K562 (cell line): ENCODE data around the gene ST6GALNAC6. TPM values are rescaled to one million over a fixed set of nuclear protein-coding genes. Genes with fewer than 3 reads are reported as not detected.
A peak's percentile ranks its signal among the peaks of the same experiment; 100 is the strongest.

Source experiments
- CCAR2 ChIP-seq: fragments of 200-400 bp; formaldehyde crosslinking; IDR thresholded peaks from 2 replicates; pipeline ENCODE4 v1.6.1; 2017; ENCODE audit warnings: mild to moderate bottlenecking, low read depth, low read length
- E4F1 ChIP-seq: fragments of 250-450 bp; sonication (Bioruptor Pico); IDR thresholded peaks from 2 replicates; pipeline ENCODE4 v1.5.0; 2021; ENCODE audit warnings: mild to moderate bottlenecking, borderline replicate concordance
- FOXO4 ChIP-seq: fragments of 450-650 bp; formaldehyde crosslinking; IDR thresholded peaks from 2 replicates; pipeline ENCODE4 v1.4.0; 2020; ENCODE audit warnings: mild to moderate bottlenecking, moderate library complexity
- GABPA ChIP-seq: fragments of 200-800 bp; sonication (Bioruptor generic); conservative IDR thresholded peaks from 2 replicates; pipeline ENCODE4 v1.6.1; 2016; ENCODE audit warnings: low read depth, missing genetic modification characterization, missing compliant biosample characterization
- HMGXB4 ChIP-seq: sonication (generic); formaldehyde crosslinking; IDR thresholded peaks from 2 replicates; pipeline ENCODE4 v1.8.1; 2023; ENCODE audit warnings: mild to moderate bottlenecking, missing genetic modification reagents
- KAT8 ChIP-seq: fragments of 450-650 bp; IDR thresholded peaks from 2 replicates; pipeline ENCODE4 v1.6.1; 2016; ENCODE audit warnings: low read depth, mild to moderate bottlenecking
- MYC ChIP-seq, 2 experiments: fragments of 250-450 bp in 1 of 2; sonication (Bioruptor Pico) in 1 of 2; IDR thresholded peaks; 2 replicates each; pipeline versions ENCODE4 v1.5.1 to v1.6.1; 2012 to 2021; ENCODE audit warnings: low read depth in 2 of 2, borderline replicate concordance in 1 of 2, improper control_type of control experiment in 1 of 2, low read length in 1 of 2, mild to moderate bottlenecking in 1 of 2, moderate library complexity in 1 of 2
- PTTG1 ChIP-seq: fragments of 450-650 bp; IDR thresholded peaks from 2 replicates; pipeline ENCODE4 v1.6.1; 2016; ENCODE audit warnings: low read depth, mild to moderate bottlenecking, missing genetic modification characterization, missing compliant biosample characterization
- SRSF1 ChIP-seq: fragments of 200-400 bp; formaldehyde crosslinking; IDR thresholded peaks from 2 replicates; pipeline ENCODE4 v1.6.1; 2017; ENCODE audit warnings: mild to moderate bottlenecking, low read depth, low read length, moderate library complexity
- TEAD4 ChIP-seq, 2 experiments: sonication (generic) in 1 of 2; formaldehyde crosslinking in 1 of 2; IDR thresholded peaks; 2 replicates each; pipeline versions ENCODE4 v1.6.1 to v1.8.0; 2012 to 2022; ENCODE audit warnings: borderline replicate concordance in 1 of 2, inconsistent platforms in 1 of 2, low read length in 1 of 2, mild to moderate bottlenecking in 1 of 2, missing genetic modification reagents in 1 of 2
- ZNF76 ChIP-seq: fragments of 250-450 bp; sonication (Bioruptor Pico); IDR thresholded peaks from 2 replicates; pipeline ENCODE4 v1.4.0; 2020; ENCODE audit warnings: mild to moderate bottlenecking, moderate library complexity, borderline replicate concordance
- polyA plus RNA-seq, 8 experiments: library from polyadenylated mRNA; depleted of rRNA in 4 of 8; stranded (reverse) in 5 of 8; unstranded in 3 of 8; fragments of >200 nt; fragmentation: Nextera tagmentation in 2 of 8; fragmentation: Illumina TruSeq in 1 of 8; extraction: Ambion mirVana in 2 of 8; extraction: Trizol in 1 of 8; gene quantifications; 2 replicates each; pipeline versions ENCODE4 v1.2.1 to v1.2.3, GENCODE V29; 2011 to 2014; ENCODE audit warnings: inconsistent platforms in 1 of 8, missing spikeins in 1 of 8
- total RNA-seq, 7 experiments: library from RNA; depleted of rRNA in 6 of 7; stranded (reverse); fragments of >200 nt in 6 of 7; fragmentation: Illumina TruSeq in 2 of 7; extraction: Trizol in 2 of 7; gene quantifications; 2 replicates each; pipeline versions ENCODE4 v1.2.1 to v1.2.3, GENCODE V29; 2011 to 2021; ENCODE audit warnings: low replicate concordance in 1 of 7

The ST6GALNAC6 gene
- total and polyA plus RNA-seq, 9 of the 15 experiments (the other 6 are each of a cell fraction or from before 2014, with no cell fraction given): 0.13 to 23.0 (median 14.5) TPM

- TF ChIP-seq ZNF76 (CRISPR knock-in tag): no peak
- no peak for TF ChIP-seq KAT8
- no peak for TF ChIP-seq SRSF1
- TF ChIP-seq CCAR2: no peak
- no peak for TF ChIP-seq TEAD4 (IDR thresholded peaks at IDR 0.05; ENCODE audit: low read length)
- no peak for TF ChIP-seq TEAD4 (CRISPR knock-in tag; IDR thresholded peaks at IDR 0.05; ENCODE audit: borderline replicate concordance)
- TF ChIP-seq GABPA (tag): peak; percentile 98
- TF ChIP-seq E4F1 (CRISPR knock-in tag): no peak
- TF ChIP-seq MYC (IDR thresholded peaks at IDR 0.05; ENCODE audit: low read depth, low read length): peak; percentile 78
- TF ChIP-seq MYC (CRISPR knock-in tag; IDR thresholded peaks at IDR 0.05; ENCODE audit: borderline replicate concordance, low read depth): peak; percentile 73; the same call in 1 of the 2 replicates
- TF ChIP-seq PTTG1: no peak
- TF ChIP-seq HMGXB4 (CRISPR knock-in tag): 0 out of 2 replicates have a peak, but pooled peaks have one; percentile 45
- TF ChIP-seq FOXO4 (CRISPR knock-in tag): no peak
These were observed 38.2 kb upstream of the ST6GALNAC6 start, which contains the start of gene DPM2 (continued) for GRCh38 chr9:127937388-127938297.
